ENCODE data around the gene TRUB1.

- TF ChIP-seq CTCF (IDR thresholded peaks at IDR 0.05) (no peak), POLR2AphosphoS5 (IDR thresholded peaks at IDR 0.05) (no peak), POLR2A (IDR thresholded peaks at IDR 0.05) (no peak)
These were observed 29.1 kb upstream of the TRUB1 start for GRCh38 chr10:114908896-114909295.

All from breast epithelium (tissue), 3 donors.